ENCODE measurements around the gene ZNF500.

The ZNF500 gene

GRCh38 chr16:4768549-4769305 is 1.8 kb upstream of the ZNF500 start:
- DNase-seq, result peak; percentile 83

- DNase-seq, result no peak
These were observed 1.0 kb upstream of the ZNF500 start for GRCh38 chr16:4767872-4768548.

- no peak for DNase-seq
These were observed 1.2 kb downstream of the ZNF500 start for GRCh38 chr16:4765511-4766474.

- DNase-seq, result no peak
These were observed 3.2 kb downstream of the ZNF500 start for GRCh38 chr16:4763791-4764190.

- no peak for DNase-seq
These were observed 4.8 kb downstream of the ZNF500 start for GRCh38 chr16:4762205-4762604.

GRCh38 chr16:4760221-4760910 is 6.6 kb downstream of the ZNF500 start:
- DNase-seq, result no peak

- no peak for DNase-seq
These were observed 11.3 kb downstream of the ZNF500 start for GRCh38 chr16:4755687-4756086.

GRCh38 chr16:4754865-4755264 is 12.1 kb downstream of the ZNF500 start:
- no peak for DNase-seq

- no peak for DNase-seq
These were observed 13.7 kb downstream of the ZNF500 start for GRCh38 chr16:4753227-4753626.

GRCh38 chr16:4752351-4753100 is 14.4 kb downstream of the ZNF500 start:
- no peak for DNase-seq

GRCh38 chr16:4750896-4751295 is 16.1 kb downstream of the ZNF500 start:
- DNase-seq, result no peak

GRCh38 chr16:4749700-4750257 is 17.2 kb downstream of the ZNF500 start:
- no peak for DNase-seq

GRCh38 chr16:4748682-4749411 is 18.1 kb downstream of the ZNF500 start:
- DNase-seq, result no peak

- no peak for DNase-seq
These were observed 18.9 kb downstream of the ZNF500 start for GRCh38 chr16:4747906-4748681.

GRCh38 chr16:4746991-4747574 is 19.9 kb downstream of the ZNF500 start:
- no peak for DNase-seq

GRCh38 chr16:4746215-4746614 is 20.7 kb downstream of the ZNF500 start:
- DNase-seq, result no peak

GRCh38 chr16:4745274-4745569 is 21.7 kb downstream of the ZNF500 start:
- DNase-seq, result no peak

- DNase-seq, result no peak
These were observed 22.2 kb downstream of the ZNF500 start for GRCh38 chr16:4744555-4745273.

GRCh38 chr16:4743226-4743878 is 23.6 kb downstream of the ZNF500 start:
- no peak for DNase-seq
